Measurements from ENCODE around the gene SLC25A45. TPM values are rescaled to one million over a fixed set of nuclear protein-coding genes. Genes with fewer than 3 reads are reported as not detected.
"Not testable (repeated sequence)": the region's sequence is repeated elsewhere in the genome, so short reads cannot be mapped to it uniquely, and the experiment has no call there.

SLC25A45 gene
- total and polyA plus RNA-seq, 8 donors = 8.4 to 17.0 (median 11.8) TPM

GRCh38 chr11:65351511-65351910 is 30.9 kb downstream of the SLC25A45 start:
- intact Hi-C loops (cut with DNase I) = no loop called here
- Histone ChIP-seq H3K4me1 (peaks cover 10 to 21% of the 10 kb centered on the region in 2 donors), H3K9me3 (no peaks in the 10 kb centered on the region), H3K4me3 (no peak overlapping the region), H3K36me3 (peaks cover 0 to 63% of the 10 kb centered on the region in 2 donors), H3K27me3 (peaks cover 0 to 15% of the 10 kb centered on the region in 2 donors), H3K27ac (no peak overlapping the region)
- ATAC-seq = no peak
- no peak for TF ChIP-seq CTCF (IDR thresholded peaks at IDR 0.05)
- no peak for DNase-seq

- no peak overlapping the region for H3K4me3 ChIP-seq
- no peaks in the 10 kb centered on the region for H3K9me3 ChIP-seq
- no peak for TF ChIP-seq CTCF (IDR thresholded peaks at IDR 0.05)
- DNase-seq (no peak), ATAC-seq (no peak)
- no peak overlapping the region for H3K27ac ChIP-seq
- H3K27me3 ChIP-seq = no peaks in the 10 kb centered on the region
- no peaks in the 10 kb centered on the region for H3K4me1 ChIP-seq
- H3K36me3 ChIP-seq = peaks cover 8 to 76% of the 10 kb centered on the region in 2 donors
- intact Hi-C loops (cut with DNase I) = no loop called here
These were observed 40.6 kb downstream of the SLC25A45 start for GRCh38 chr11:65341856-65342255.

GRCh38 chr11:65340226-65340625 is 42.2 kb downstream of the SLC25A45 start:
- intact Hi-C loops (cut with DNase I) = no loop called here
- H3K36me3 ChIP-seq = peaks cover 8 to 59% of the 10 kb centered on the region in 2 donors
- H3K9me3 ChIP-seq = no peaks in the 10 kb centered on the region
- H3K27ac ChIP-seq = no peak overlapping the region
- H3K4me3 ChIP-seq = no peak overlapping the region
- peaks cover under 1 to 13% of the 10 kb centered on the region in 2 donors for H3K4me1 ChIP-seq
- ATAC-seq (no peak), DNase-seq (no peak)
- no peak for TF ChIP-seq CTCF (IDR thresholded peaks at IDR 0.05)
- no peaks in the 10 kb centered on the region for H3K27me3 ChIP-seq

- peaks cover 10 to 24% of the 10 kb centered on the region in 2 donors for H3K4me1 ChIP-seq
- H3K4me3 ChIP-seq = no peak overlapping the region
- intact Hi-C loops (cut with DNase I) = no loop called here
- no peak for TF ChIP-seq CTCF (IDR thresholded peaks at IDR 0.05)
- H3K27ac ChIP-seq = no peak overlapping the region
- no peaks in the 10 kb centered on the region for H3K9me3 ChIP-seq
- H3K27me3 ChIP-seq = no peaks in the 10 kb centered on the region
- H3K36me3 ChIP-seq = peaks cover 8 to 44% of the 10 kb centered on the region in 2 donors
- ATAC-seq (no peak), DNase-seq (no peak)
These were observed 43.8 kb downstream of the SLC25A45 start for GRCh38 chr11:65338676-65339075.

GRCh38 chr11:65334696-65335295 is 47.6 kb downstream of the SLC25A45 start:
- no peaks in the 10 kb centered on the region for H3K27me3 ChIP-seq
- peak overlapping the region in 1 of 2 donors; percentile 85 for H3K27ac ChIP-seq
- no peak for TF ChIP-seq CTCF (IDR thresholded peaks at IDR 0.05)
- DNase-seq (no peak), ATAC-seq (no peak)
- H3K9me3 ChIP-seq = no peaks in the 10 kb centered on the region
- H3K4me3 ChIP-seq = peak overlapping the region; percentile 94 to 97
- H3K4me1 ChIP-seq = peaks cover 10 to 26% of the 10 kb centered on the region in 2 donors
- intact Hi-C loops (cut with DNase I) = no loop called here
- peaks cover 0 to 7% of the 10 kb centered on the region in 2 donors for H3K36me3 ChIP-seq

GRCh38 chr11:65332591-65332990 is 49.9 kb downstream of the SLC25A45 start:
- DNase-seq = peak in 1 of 4 donors; percentile 20
- intact Hi-C loops (cut with DNase I); H3K9me3 ChIP-seq; H3K4me3 ChIP-seq; H3K36me3 ChIP-seq; ATAC-seq; H3K27ac ChIP-seq; H3K27me3 ChIP-seq: not testable (repeated sequence)
- H3K4me1 ChIP-seq = peaks cover 10 to 33% of the 10 kb centered on the region in 2 donors

Data from left lung (tissue), 10 donors.